Measurements from ENCODE around the gene GAS7.
"Not testable (repeated sequence)": the region's sequence is repeated elsewhere in the genome, so short reads cannot be mapped to it uniquely, and the experiment has no call there.

The GAS7 gene

DNA sequence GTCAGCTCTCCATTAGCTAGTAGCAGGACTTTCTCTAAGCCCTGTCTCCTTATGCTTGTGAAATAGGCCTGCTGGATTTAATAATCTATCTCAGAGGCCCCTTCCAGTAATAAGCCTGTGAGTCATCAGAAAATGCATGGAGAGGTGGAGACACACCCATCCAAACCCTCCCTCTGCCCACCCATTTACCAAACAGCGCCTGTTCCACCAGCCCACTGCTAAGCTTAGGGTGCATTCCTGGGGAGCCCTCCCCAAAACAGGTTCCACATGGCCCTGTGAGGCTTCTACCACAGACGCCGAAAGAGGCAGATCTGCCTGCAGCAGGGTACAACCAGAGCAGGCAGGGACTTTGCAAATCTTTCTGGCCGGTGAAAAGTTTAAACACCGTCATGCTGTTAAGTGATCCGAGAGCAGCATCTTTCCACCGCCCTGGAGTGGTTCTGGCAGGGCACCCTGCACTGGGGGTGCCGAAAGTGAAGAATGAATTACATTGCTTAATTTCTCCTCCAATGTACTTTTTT, 99.3 kb downstream of the GAS7 start:
- DNase-seq (ENCODE audit: low read depth), result no peak

DNA sequence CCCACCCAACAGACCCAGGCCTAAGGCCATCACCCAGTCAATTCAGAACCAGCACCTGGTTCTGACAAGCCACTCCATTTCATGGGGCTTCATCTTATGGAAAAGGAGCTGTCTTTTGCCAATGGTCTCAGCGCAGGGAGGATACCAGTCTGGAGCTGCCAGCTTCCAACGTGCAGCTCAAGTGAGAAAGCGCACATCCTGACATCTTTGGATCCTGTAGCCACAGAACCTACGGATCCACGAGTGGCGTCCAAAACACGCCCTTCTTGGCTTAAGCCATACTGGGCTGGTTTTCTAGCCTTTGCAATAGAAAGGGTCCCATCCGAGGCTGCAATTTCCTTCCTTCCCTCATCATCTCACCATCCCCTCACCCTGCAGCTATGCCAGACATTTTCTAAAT, 101.8 kb downstream of the GAS7 start:
- H3K4me3 ChIP-seq (ENCODE audit: low read length), result no peak overlapping the region
- TF ChIP-seq, protein P1, sequence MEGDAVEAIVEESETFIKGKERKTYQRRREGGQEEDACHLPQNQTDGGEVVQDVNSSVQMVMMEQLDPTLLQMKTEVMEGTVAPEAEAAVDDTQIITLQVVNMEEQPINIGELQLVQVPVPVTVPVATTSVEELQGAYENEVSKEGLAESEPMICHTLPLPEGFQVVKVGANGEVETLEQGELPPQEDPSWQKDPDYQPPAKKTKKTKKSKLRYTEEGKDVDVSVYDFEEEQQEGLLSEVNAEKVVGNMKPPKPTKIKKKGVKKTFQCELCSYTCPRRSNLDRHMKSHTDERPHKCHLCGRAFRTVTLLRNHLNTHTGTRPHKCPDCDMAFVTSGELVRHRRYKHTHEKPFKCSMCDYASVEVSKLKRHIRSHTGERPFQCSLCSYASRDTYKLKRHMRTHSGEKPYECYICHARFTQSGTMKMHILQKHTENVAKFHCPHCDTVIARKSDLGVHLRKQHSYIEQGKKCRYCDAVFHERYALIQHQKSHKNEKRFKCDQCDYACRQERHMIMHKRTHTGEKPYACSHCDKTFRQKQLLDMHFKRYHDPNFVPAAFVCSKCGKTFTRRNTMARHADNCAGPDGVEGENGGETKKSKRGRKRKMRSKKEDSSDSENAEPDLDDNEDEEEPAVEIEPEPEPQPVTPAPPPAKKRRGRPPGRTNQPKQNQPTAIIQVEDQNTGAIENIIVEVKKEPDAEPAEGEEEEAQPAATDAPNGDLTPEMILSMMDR (IDR thresholded peaks at IDR 0.05; ENCODE audit: insufficient read depth, low read depth, low read length, missing control alignments), result no peak
- no peak for DNase-seq (ENCODE audit: low read depth)

More for the DNA sequence above, 99.3 kb downstream of the GAS7 start:
- no peak overlapping the region for H3K4me3 ChIP-seq (ENCODE audit: low read length)
- TF ChIP-seq, protein P1 (IDR thresholded peaks at IDR 0.05; ENCODE audit: insufficient read depth, low read depth, low read length, missing control alignments), result no peak

DNA sequence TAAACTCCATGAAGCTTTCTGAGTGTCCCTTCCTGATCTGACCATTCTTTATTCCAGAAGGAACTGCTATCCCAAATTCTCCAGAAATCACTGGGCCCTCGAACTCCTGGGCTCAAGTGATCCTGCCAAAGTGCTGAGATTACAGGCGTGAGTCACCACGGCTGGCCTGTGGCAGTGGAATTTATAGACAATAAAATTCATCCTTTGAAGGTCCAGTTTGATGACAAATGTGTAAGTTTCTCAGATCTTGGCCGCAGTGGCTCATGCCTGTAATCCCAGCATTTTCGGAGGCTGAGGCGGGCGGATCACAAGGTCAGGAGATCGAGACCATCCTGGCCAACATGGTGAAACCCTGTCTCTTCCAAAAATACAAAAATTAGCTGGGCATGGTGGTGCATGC, 103.1 kb downstream of the GAS7 start:
- H3K4me3 ChIP-seq (ENCODE audit: low read length); DNase-seq (ENCODE audit: low read depth): not testable (repeated sequence)

DNA sequence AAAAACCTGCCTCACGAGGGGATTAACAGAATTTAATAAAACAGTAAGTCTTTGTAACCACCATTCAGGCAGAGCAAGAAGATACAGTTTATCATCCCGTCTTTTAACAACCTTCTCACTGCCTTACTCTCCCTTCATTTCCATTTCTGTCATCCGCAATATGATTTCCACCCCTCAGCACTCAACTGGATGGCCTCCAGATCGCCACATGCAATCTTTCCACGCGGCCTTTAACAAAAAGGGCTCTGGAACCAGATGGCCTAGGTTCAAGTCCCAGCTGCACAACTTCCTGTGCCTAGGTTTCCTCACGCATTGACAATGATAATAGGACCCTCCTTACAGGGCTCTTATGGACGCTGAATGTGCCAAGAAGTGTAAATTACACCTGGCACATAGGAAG, 103.6 kb downstream of the GAS7 start:
- no peak overlapping the region for H3K4me3 ChIP-seq (ENCODE audit: low read length)
- no peak for DNase-seq (ENCODE audit: low read depth)
- TF ChIP-seq, protein P1 (IDR thresholded peaks at IDR 0.05; ENCODE audit: insufficient read depth, low read depth, low read length, missing control alignments), result no peak

DNA sequence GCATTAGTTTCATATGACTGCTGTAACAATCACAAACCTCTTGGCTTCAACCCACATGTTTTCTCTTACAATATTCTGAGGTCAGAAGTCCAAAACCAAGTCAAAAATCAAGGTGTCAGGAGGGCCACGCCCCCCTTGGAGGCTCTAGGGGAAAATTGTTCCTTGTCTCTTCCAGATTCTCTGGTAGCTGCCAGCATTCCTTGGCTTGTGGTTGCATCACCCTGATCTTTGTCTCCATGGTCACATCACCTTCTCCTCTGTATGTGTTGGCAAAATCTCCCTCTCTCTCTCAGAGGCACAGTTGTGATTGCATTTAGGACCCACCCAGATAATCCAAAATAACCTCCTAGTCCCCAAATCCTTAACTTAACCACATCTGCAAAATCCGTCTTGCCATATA, 105.8 kb downstream of the GAS7 start:
- no peak for DNase-seq (ENCODE audit: low read depth)
- H3K4me3 ChIP-seq (ENCODE audit: low read length), result no peak overlapping the region
- TF ChIP-seq, protein P1 (IDR thresholded peaks at IDR 0.05; ENCODE audit: insufficient read depth, low read depth, low read length, missing control alignments), result no peak

DNA sequence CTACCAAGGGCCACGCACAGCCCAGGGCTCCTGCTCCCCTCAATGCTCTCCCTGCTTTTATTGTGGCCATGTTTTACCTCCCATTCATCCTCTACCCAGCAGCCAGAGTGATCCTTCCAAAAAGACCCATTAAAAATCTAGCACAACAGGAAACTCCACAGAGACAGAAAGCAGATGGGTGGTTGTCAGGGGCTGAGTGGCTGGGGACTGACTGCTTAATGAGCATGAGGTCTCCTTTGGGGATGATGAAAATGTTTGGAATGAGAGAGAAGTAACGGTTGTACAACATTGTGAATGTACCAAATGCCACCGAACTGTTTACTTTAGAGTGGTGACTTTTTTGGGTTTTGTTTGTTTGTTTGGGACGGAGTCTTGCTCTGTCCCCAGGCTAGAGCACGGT, 107.4 kb downstream of the GAS7 start:
- no peak overlapping the region for H3K4me3 ChIP-seq (ENCODE audit: low read length)
- DNase-seq (ENCODE audit: low read depth), result no peak
- TF ChIP-seq, protein P1 (IDR thresholded peaks at IDR 0.05; ENCODE audit: insufficient read depth, low read depth, low read length, missing control alignments), result no peak

DNA sequence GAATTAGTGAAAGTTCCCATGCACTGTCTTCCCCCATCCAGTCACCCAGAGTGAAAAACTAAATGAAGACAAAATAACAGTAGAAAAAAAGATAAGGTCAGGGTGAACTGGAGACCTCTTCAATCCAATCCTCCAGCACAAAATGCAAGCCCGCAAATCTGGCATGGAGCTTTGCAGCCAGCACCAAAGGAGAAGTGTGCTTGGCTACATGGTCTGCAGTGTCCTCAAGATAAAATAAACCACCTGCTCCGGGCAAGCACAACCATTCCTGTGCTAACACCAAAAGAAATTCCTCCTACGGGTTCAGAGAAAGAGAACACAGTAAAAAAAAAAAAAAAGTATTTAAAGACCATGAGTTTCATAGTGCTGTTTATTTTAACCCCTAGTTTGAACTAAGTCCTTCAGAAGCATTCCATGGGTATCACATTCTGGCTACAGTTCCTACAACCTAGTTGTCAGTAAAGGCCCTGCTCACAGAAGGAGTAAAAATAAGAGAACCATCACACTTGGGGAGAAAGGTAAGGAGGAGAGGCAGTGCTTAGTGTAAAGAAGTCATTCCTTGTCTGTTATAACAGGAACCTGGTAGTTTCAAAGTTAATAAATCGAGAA, 109.1 kb downstream of the GAS7 start:
- H3K4me3 ChIP-seq (ENCODE audit: low read length), result no peak overlapping the region
- DNase-seq (ENCODE audit: low read depth), result no peak
- TF ChIP-seq, protein P1 (IDR thresholded peaks at IDR 0.05; ENCODE audit: insufficient read depth, low read depth, low read length, missing control alignments), result no peak
